ENCODE measurements around the gene APP. TPM values are rescaled to one million over a fixed set of nuclear protein-coding genes. Genes with fewer than 3 reads are reported as not detected.

The APP gene
- total RNA-seq, 1 donor from 2014 or later: 1,315 TPM

GRCh38 chr21:26067836-26068594 is 102.6 kb downstream of the APP start:
- no peak for DNase-seq (ENCODE audit: low read depth, low spot score)

GRCh38 chr21:26064506-26064905 is 106.1 kb downstream of the APP start:
- DNase-seq (ENCODE audit: low read depth, low spot score): no peak

DNA sequence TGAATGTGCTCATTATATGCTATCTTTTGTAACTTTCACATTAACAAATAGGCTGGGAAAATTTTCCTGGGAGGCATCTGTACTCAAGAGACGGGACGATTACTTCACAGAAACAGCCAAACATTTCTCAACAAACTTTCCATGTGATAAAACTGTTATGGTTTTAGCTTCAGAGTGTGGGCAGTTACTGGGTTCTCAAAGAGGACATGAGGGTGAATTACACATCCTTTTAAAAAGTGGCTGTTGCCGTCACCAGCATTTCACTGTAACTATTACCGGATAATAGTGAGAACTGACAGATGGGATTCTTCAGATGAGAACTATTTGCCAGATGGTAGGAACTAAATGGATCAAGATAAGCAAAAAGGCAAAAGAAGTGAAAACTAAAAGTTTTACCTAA is 109.1 kb downstream of the APP start:
- DNase-seq (ENCODE audit: low read depth, low spot score): no peak

- no peak for DNase-seq (ENCODE audit: low read depth, low spot score)
Measured at GRCh38 chr21:26060335-26061115, 110.0 kb downstream of the APP start.

DNA sequence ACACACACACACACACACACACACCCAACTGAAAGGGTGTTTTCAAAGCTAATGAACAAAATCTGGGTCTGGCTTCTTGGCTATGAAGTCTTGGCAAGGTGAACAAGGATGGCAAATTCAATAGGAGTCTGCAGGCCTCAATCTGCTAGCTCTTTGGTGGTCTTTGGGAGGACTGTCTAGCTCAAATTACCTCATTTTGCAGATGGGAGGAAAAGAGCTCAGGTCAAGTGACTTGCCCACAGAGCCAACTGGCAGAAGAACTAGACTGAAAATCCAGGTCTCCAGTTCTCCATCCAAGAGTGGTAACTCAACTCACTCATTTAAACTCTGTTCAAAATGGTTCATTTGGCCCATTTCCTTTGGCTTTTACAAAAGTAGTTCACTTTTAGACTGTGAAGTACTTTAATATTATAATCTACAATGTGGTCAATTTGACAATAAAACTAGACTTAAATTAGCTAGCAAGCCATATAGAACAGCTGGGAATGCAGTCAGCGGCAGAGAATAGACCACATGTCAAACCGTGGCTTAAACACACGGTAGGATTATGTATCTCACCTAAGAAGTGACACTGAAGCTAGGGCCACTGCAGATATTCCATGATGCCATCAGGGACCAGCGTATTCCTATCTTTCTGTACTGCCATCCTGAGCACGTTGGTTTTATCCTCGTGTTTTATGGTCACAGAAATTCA is 112.9 kb downstream of the APP start:
- DNase-seq (ENCODE audit: low read depth, low spot score): no peak

GRCh38 chr21:26055841-26056264 is 114.7 kb downstream of the APP start:
- DNase-seq (ENCODE audit: low read depth, low spot score): no peak

DNA sequence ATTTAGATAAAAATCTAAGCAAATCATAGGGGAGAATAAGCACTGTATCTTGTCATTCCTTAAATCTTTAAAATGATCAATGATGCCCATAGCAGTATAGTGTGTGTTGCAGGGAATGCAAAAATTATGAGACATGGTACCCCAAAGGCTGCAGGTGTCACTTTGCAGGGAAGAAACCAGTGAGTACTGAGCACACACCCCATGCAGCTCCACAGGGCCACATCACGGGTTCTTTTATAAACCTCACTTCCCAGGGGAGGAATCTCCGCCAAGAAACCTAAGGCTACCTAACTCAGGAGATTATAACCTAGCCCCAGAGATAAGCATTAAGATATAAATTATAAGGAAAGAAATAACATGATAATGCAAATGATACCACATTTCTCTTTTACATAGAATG is 115.6 kb downstream of the APP start:
- DNase-seq (ENCODE audit: low read depth, low spot score): no peak

GRCh38 chr21:26052057-26052456 is 118.5 kb downstream of the APP start:
- no peak for DNase-seq (ENCODE audit: low read depth, low spot score)

GRCh38 chr21:26050857-26051256 is 119.7 kb downstream of the APP start:
- DNase-seq (ENCODE audit: low read depth, low spot score): no peak

GRCh38 chr21:26049803-26050202 is 120.8 kb downstream of the APP start:
- DNase-seq (ENCODE audit: low read depth, low spot score): no peak

GRCh38 chr21:26047279-26047967 is 123.1 kb downstream of the APP start:
- no peak for DNase-seq (ENCODE audit: low read depth, low spot score)

GRCh38 chr21:26043891-26044290 is 126.7 kb downstream of the APP start:
- DNase-seq (ENCODE audit: low read depth, low spot score): no peak

GRCh38 chr21:26042181-26042876 is 128.2 kb downstream of the APP start:
- DNase-seq (ENCODE audit: low read depth, low spot score): no peak

GRCh38 chr21:26041431-26042180 is 129.0 kb downstream of the APP start:
- no peak for DNase-seq (ENCODE audit: low read depth, low spot score)

DNA sequence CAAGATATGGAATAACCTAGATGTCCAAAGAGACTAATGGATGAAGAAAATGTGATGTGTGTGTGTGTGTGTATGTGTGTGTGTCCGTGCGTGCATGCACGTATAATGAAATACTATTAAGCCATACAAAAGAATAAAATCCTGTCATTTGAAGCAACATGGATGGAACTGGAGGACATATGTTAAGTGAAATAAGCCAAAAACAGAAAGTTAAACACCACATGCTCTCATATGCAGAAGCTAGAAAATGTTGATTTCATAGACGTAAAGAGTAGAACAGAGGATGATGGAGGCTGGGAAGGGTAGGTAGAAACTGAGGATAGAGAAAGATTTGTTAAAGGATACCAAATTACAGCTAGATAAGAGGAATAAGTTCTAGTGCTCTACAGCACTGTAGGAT is 133.7 kb downstream of the APP start:
- DNase-seq (ENCODE audit: low read depth, low spot score): no peak

GRCh38 chr21:26032263-26032662 is 138.3 kb downstream of the APP start:
- no peak for DNase-seq (ENCODE audit: low read depth, low spot score)

GRCh38 chr21:26028183-26028582 is 142.4 kb downstream of the APP start:
- DNase-seq (ENCODE audit: low read depth, low spot score): no peak

DNA sequence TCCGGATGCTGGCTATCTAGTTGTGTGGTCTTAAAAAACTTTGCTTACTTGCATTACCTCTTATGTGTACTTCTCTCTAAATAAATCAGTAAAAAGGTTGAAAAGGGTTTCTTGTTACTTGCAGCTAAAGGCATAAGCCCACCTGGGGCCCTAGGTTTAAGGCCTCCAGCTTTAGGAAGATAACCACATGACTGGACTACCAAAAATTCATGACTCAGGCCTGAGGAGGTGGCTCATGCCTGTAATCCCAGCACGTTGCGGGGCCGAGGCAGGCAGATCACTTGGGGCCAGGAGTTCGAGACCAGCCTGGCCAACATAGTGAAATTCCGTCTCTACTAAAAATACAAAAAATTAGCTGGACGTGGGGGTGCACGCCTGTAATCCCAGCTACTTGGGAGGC is 142.9 kb downstream of the APP start:
- no peak for DNase-seq (ENCODE audit: low read depth, low spot score)

DNA sequence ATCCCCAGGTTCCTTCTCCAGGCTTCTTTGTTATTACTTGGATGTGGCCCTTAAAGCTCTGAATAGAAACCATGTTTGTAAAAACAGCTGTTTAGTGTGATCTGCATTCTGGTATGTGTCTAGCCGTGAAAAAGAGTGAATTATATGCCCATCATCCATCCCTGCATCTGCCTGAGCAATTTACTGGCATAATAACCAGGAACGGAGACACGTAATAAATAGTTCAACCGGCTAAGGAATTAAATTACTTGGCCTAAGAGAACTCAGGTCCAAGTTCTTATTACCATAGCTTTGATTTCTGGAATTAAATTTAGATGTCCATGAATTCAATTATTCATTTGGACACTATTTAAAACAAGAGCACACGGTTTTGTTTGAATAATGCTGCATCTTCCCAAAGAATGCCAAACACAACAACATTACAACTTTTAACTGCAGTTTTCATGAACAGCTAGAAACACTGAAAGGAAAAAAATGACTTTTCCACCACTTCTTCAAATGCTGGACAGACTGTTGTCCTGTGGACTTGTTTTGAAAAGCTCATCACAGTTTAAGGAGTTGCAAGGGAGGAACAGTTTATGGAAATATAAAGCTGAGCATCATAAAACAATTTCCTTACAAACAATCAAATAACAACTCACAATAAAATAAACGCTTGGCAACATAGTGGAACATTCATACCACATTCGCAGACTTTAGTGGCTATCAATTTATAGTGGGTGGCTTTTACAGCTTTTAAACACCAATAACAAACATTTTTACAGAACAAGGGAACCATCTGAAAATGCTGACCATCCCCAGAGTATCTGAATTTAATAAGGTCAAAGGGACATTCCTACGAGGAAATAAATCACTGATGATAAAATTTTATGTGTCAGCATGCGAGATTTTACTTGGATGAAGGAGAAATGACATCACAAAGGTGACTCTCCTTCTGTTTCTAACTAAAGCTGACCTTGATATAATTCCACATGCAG is 144.7 kb downstream of the APP start:
- no peak for DNase-seq (ENCODE audit: low read depth, low spot score)

All from pulmonary artery endothelial cell (primary cell).